ENCODE data around the gene WSB1.

The WSB1 gene

GRCh38 chr17:27339836-27340550 lies 46.1 kb downstream of the WSB1 start:
- no peak for DNase-seq

DNA sequence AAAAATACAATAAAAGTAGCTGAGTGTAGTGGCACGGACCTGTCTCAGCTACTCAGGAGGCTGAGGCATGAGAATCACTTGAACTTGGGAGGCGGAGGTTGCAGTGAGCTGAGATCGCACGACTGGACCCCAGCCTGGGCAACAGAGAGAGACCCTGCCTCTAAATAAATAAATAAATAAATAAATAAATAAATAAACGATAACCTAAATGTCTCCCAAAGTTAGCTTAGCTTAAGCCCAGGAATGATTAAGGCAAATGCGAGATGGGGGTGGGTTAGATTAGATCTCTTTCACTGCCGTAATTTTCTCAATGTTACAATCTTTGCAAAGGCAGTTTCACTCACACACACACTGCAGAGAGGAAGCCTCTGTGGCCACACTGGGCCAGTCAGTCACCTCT lies 46.7 kb downstream of the WSB1 start:
- DNase-seq, result no peak

DNA sequence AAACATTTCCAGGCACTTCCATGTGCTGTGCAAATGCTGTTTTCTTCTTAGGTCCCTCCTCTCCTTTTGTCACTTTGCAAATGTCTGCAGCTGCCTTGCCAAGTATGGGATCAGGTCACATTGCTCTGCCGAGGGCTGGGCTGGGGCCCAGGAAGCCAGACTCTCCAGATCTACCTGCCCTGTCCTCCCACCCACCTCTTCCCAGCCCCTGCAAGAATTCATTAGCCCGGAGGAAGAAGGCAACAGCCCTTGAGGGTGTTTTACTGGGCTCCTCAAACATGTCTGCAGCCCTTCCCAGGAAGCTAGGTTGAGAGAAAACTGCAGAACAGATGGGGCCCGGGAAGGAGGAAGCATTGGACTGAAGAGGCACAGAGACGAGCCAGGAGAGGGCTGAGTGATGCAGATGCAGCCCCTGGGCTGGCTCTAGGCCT lies 47.1 kb downstream of the WSB1 start:
- no peak for DNase-seq

DNA sequence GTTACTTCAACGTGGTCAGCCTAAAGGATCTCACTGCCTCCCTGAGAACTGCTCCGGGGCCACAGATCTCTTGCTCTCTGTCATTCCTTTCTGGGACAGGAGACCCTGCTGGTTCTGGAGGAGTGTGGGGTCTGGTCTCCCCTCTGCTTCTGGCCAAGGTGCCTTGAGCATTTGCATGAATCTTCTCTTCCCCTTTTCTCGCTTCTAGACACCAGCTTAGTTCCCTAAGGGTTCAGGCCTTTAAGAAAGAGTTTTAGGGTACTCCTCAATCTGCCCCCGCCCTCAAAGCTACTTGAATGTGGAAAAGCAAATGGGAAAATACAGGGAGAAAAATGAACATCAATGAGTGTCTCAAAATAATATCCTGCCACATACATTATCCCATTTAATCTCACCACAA lies 48.1 kb downstream of the WSB1 start:
- no peak for DNase-seq

- DNase-seq, result no peak
Measured at GRCh38 chr17:27343294-27343693, 49.4 kb downstream of the WSB1 start.

- no peak for DNase-seq
Measured at GRCh38 chr17:27343977-27344607, 50.2 kb downstream of the WSB1 start.

DNA sequence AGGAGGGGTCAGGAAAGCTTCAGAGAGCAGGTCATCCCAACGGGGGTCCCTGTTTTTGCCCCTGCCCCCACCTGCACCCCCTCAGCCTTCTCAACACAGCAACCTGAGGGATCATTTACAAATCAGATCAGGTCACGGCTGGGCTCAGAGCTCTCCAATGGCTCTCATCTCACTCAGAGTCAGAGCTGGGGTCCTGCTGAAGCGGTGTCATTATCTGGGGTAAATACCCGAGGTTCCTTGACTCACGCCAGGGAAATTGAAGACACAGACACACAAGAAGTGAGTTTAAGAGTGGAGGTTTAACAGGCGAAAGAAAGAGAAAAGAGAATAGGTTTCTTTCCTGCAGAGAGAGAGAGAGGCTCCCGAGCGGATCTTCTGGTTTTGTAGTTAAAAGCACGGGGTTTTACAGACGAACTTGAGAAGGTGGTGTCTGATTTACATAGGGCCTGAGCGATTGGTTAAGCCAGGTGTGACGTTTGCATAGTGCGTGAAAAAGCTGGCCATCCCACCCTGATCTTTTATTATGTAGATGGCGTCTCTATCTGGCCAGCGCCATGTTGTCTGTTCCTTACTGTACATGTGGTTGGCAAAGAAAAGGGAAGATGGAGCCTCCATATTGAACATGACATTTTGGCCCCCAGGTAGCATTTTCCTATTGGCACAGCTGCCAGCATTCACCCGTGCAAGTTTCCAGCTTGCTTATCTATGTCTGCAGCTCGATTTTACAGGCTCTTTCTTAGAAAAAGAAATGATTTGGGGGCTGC lies 51.4 kb downstream of the WSB1 start:
- no peak for DNase-seq

GRCh38 chr17:27346228-27346899 lies 52.5 kb downstream of the WSB1 start:
- no peak for DNase-seq

- DNase-seq, result no peak
Measured at GRCh38 chr17:27348196-27348595, 54.3 kb downstream of the WSB1 start.

GRCh38 chr17:27349540-27350021 lies 55.7 kb downstream of the WSB1 start:
- DNase-seq, result no peak

- no peak for DNase-seq
Measured at GRCh38 chr17:27351759-27352158, 57.8 kb downstream of the WSB1 start.

GRCh38 chr17:27352448-27353032 lies 58.6 kb downstream of the WSB1 start:
- DNase-seq, result no peak

DNA sequence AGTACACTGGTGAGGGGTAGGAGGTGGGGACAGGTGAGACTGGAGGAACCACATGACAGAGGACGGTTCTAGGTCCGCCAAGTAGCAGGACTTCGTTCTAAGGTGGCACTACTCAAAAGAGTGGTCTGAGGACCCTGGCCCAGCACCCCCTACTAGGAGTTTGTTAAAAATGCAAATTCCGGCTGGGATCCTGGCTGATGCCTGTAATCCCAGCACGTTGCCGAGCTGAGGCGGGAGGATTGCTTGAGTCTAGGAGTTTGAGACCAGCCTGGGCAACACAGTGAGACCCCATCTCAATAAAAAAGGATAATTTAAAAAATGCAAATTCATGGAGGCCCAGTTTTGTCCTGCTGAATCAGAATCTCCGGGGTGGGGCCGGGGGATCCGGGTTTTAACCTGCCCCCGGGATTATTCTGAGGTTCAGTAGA lies 59.1 kb downstream of the WSB1 start:
- no peak for DNase-seq

GRCh38 chr17:27353461-27354050 lies 59.6 kb downstream of the WSB1 start:
- peak; percentile 84 for DNase-seq

GRCh38 chr17:27354051-27354490 lies 60.2 kb downstream of the WSB1 start:
- no peak for DNase-seq

- DNase-seq, result peak; percentile 20
Measured at GRCh38 chr17:27354491-27355081, 60.7 kb downstream of the WSB1 start.

- no peak for DNase-seq
Measured at GRCh38 chr17:27355419-27355818, 61.5 kb downstream of the WSB1 start.

GRCh38 chr17:27356091-27356705 lies 62.3 kb downstream of the WSB1 start:
- no peak for DNase-seq

GRCh38 chr17:27357236-27357635 lies 63.3 kb downstream of the WSB1 start:
- DNase-seq, result no peak

DNA sequence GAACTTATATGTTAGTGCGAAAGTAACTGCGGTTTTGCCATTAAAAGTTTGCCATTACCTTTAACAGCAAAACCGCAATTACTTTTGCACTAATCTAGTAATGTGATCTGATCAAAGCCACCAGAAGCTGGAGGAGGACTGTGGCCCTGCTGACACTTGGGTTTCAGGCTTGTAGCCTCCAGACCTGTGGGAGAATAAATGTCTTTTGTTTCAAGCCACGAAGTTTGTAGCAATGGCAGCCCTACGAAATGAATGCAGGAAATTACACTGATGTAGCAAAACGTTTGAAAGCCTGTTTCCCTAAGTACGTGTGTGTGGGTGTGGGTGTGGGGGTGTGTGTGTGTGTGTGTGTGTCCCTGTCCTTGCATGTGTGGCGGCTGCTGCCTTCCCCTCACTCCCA lies 66.6 kb downstream of the WSB1 start:
- DNase-seq, result no peak

DNA sequence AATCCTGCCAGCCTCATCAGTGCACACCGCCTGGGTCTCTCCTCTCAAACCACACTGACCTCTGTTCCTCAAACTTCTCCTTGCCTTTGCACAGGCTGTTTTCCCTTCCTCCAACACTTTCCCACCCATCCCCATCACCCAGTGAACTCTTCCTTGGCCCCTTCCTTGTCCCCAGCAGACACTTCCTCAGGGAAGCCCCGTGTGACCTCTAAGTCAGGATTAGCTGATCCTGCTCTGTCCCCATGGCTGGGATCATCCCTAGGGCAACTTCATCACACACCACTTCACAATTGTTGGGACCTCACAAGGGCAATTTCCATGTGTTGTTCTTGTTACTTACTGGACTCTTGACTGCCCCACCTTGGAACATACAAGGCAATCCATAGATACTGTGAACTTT lies 67.8 kb downstream of the WSB1 start:
- no peak for DNase-seq

Measured in DMS79 treated with DMSO at 0.1 percent for 48 hours (cell line).